A549 treated with Mapracorat at 1 μM for 4 hours (cell line): ENCODE data around the gene LPIN3. TPM values are rescaled to one million over a fixed set of nuclear protein-coding genes. Genes with fewer than 3 reads are reported as not detected.

Experiments used
- total RNA-seq: library from RNA; stranded (reverse); fragments of 200-300 nt; extraction: Qiagen RNA extraction; gene quantifications from 5 replicates; pipeline ENCODE4 v1.2.3, GENCODE V29; 2022

LPIN3 gene, protein sequence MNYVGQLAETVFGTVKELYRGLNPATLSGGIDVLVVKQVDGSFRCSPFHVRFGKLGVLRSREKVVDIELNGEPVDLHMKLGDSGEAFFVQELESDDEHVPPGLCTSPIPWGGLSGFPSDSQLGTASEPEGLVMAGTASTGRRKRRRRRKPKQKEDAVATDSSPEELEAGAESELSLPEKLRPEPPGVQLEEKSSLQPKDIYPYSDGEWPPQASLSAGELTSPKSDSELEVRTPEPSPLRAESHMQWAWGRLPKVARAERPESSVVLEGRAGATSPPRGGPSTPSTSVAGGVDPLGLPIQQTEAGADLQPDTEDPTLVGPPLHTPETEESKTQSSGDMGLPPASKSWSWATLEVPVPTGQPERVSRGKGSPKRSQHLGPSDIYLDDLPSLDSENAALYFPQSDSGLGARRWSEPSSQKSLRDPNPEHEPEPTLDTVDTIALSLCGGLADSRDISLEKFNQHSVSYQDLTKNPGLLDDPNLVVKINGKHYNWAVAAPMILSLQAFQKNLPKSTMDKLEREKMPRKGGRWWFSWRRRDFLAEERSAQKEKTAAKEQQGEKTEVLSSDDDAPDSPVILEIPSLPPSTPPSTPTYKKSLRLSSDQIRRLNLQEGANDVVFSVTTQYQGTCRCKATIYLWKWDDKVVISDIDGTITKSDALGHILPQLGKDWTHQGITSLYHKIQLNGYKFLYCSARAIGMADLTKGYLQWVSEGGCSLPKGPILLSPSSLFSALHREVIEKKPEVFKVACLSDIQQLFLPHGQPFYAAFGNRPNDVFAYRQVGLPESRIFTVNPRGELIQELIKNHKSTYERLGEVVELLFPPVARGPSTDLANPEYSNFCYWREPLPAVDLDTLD
- 10.1 to 17.1 TPM (median 12.5 TPM) in 5 replicates for total RNA-seq

DNA sequence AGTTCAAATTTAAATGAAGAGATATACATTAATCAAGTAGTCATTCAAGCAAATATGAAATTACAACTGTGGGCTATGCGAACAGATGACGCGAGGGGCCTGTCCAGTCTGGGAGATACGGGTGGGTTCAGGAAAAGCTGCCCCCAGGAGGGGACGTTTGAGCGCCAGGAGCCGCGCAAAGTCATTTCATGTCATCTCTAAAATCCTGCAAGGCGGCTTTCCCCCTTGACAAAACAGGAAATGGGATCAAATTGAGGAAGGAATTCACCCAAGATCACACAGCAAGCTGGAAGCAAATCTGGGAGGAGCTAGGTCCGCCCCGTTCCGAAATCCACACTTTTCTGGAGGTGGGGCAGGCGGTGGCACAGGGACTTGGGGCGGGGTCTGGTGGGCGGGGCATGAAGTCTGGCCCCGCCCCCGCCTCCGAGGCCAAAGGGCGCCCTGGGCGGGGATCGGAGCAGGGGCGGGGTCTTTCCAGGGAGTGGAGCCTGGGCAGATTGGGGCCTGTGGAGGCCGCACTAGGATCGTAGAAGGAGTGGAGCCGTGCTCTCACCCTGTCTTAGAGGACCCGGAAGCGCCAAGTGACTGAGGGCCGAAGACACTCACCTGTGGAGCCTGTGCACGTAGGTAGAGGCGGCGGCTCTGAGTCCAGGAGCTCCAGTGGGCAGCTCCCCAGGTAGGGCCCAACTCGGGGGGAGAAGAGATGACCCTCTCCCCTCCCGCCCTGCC, at the start of gene LPIN3:
Gene LPIN3 (plus strand): TSS at position 495 of the 729 bp plus-strand sequence. CDS start 4,983 bp downstream, outside the sequence.

DNA sequence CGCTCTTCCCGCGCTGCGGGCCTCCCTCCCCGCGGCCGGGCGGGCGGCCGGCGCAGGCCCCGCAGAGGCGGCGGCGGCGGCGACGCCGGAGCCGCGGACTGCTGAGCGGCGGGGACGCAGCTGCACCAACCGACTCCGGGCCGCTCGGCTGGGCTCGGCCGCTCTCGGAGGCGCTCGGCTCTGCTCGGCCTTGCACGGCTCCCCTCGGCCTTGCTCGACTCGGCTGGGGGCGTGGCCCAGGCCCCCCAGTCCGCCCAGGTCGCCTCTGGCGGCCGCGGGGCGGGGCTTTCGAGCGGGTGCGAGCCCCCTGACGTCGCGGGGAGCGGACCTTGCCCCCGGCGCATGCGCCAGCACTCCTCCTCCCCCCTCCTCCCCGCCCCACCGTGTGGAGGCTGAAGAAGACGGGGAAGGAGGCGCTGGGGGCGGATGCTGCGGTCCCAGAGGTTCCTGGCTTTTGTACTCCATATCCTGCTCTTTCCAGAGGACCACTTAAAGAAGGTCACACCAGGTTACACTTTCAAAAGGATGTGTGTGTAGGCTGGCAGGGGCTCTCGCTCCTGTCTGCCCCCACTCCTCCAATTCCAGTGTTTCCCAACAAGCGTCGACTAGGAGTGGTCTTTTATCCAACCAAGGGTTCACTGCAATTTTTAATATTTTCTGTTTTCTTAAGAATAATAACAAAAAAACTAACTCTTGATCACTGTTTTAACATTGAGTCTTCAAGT, 22.9 kb upstream of the LPIN3 start, which contains the start of gene ZHX3:
Gene ZHX3 (minus strand): TSS at position 186 of the 725 bp plus-strand sequence. CDS start 112,815 bp downstream, outside the sequence.

DNA sequence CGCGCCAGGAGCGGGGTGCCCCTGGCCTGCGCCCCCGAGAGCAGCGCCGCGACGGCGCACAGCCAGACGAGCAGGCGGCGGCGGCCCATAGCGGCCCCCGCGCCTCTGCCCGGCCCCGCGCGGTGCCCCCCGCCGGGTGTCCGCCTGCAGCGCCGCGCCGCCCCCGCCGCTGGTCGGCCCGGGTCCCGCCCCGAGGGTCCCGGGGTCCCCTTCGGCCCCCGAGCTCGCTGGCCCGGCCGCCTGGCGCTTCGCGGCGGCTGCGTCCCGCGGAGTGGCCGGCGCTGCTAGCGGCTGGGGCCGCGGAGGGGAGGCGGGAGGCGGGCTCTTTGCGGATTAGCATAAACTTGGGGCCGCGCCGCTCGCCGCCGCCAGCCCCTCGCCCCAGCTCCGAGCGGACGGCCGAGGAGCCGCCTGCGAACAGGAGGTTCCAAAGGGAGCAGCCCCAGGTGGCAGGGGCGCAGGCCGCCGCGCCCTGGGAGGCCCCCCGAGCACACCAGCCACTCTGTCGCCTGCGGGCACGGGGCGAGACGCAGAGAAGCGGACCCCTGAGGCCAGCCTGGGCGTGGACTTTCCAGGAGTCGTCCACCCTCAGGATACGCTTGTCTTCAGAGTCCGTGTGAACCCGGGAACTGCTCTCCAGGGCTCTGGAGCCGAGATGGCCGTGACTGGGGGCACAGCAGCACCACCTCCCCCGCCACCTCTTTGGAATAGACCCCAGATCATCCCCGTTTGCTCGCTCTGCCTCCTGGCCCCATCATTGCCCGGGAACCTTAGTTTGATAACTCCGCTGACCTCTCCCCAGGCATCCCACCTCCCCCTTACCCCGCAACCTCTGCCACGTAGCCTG, 26.1 kb downstream of the LPIN3 start, which contains the start of gene EMILIN3:
Gene EMILIN3 (minus strand): TSS at position 273 of the 847 bp plus-strand sequence. CDS start 184 bp downstream, at position 89.

Other genes starting within 250 kb of the LPIN3 start
- 33.6 to 47.2 TPM (median 41.2 TPM) in 5 replicates for gene PLCG1, start 203.3 kb upstream of the LPIN3 start, total RNA-seq
- gene ZHX3, start 23.1 kb upstream of the LPIN3 start, total RNA-seq, result 4.4 to 8.7 TPM (median 6.4 TPM) in 5 replicates
- 0.30 to 0.63 TPM (median 0.43 TPM) in 5 replicates for gene EMILIN3, start 26.0 kb downstream of the LPIN3 start, total RNA-seq